HG03159 (cell line): ENCODE results near the gene AMIGO3.
"Not testable (repeated sequence)": the region's sequence is repeated elsewhere in the genome, so short reads cannot be mapped to it uniquely, and the experiment has no call there.

Experiments used
- ATAC-seq: cut with Tn5 transposase; IDR thresholded peaks from one replicate; pipeline ENCODE4 v1.9.1; 2021; ENCODE audit warnings: mild to moderate bottlenecking, moderate library complexity; ENCODE audit not compliant: unreplicated experiment

The AMIGO3 gene, protein sequence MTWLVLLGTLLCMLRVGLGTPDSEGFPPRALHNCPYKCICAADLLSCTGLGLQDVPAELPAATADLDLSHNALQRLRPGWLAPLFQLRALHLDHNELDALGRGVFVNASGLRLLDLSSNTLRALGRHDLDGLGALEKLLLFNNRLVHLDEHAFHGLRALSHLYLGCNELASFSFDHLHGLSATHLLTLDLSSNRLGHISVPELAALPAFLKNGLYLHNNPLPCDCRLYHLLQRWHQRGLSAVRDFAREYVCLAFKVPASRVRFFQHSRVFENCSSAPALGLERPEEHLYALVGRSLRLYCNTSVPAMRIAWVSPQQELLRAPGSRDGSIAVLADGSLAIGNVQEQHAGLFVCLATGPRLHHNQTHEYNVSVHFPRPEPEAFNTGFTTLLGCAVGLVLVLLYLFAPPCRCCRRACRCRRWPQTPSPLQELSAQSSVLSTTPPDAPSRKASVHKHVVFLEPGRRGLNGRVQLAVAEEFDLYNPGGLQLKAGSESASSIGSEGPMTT

DNA sequence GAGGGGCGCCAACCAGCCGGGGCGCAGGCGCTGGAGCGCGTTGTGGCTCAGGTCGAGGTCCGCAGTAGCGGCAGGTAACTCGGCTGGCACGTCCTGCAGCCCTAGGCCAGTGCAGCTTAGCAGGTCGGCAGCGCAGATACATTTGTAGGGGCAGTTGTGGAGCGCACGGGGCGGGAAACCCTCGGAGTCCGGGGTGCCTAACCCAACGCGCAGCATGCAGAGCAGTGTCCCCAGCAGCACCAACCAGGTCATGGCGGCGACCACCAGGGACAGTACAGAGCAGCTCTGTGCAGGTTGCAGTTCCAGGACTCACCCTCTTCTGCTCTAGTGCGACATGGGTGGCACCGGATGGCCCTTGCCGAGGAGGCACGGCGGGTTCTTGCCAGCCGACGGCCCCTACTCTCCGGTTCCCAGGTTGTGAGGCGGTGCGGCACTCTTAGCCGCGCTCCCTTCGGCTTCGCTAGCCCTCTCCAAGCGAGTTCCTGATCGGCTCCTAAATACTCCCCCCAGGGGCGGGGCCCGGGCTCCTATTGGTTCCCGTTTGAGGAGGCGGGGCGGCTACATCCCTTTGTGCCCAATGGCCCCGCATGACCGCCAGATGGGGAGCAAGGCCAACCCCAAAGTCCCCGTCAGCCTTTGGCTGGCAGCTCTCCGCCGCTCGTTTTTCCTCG, at the start of gene AMIGO3:
TSS of gene AMIGO3 (minus strand) at position 471 of the 671 bp plus-strand sequence. CDS start at position 252, 219 bp downstream.
- ATAC-seq = peak; percentile 59

DNA sequence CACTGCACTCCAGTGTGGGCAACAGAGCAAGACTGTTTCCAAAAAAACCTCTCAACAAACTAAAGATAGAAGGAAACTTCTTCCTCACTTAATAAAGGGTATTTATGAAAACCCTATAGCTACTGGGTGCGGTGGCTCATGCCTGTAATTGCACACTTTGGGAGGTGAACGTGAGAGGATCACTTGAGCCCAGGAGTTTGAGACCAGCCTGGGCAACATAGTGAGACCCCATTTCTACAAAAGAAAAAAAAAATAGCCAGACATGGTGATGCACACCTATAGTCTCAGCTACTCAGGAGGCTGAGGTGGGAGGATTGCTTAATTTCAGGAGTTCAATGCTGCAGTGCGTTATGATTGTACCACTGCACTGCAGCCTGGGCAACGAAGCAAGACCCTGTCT, 44.5 kb upstream of the AMIGO3 start:
- ATAC-seq = no peak

DNA sequence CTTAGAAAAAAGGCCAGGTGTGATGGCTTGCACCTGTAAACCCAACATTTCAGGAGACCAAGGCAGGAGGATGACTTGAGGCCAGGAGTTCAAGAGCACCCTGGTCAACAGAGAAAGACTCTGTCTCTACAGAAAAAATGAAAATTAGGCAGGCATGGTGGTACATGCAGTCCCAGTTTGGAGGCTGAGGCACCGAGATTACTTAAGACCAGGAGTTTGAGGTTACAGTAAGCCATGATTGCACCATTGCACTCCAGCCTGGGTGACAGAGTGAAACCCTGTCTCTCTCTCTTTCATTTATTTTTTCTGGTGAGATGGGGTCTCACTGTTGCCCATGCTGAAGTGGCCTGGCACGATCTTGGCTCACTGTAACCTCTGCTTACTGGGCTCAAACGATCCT, 42.2 kb upstream of the AMIGO3 start:
- ATAC-seq = no peak

GRCh38 chr3:49759226-49759625, 39.7 kb upstream of the AMIGO3 start:
- ATAC-seq = no peak

DNA sequence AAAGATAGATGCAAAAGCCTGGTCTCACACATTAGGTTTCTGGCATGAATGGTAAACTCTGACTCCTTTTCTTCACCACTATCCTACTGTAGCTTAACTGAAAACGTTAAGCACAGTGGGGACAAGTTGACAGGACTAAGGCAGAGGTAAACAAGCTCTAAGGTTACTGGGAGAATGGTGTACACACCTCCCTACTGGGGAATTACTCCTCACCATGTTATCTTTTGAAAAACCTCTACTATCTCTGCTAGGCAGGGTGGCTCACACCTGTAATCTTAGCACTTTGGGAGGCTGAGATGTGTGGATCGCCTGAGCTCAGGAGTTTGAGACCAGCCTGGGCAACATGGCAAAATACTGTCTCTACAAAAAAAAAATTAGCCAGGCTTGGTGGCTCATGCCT, 37.7 kb upstream of the AMIGO3 start:
- ATAC-seq = no peak

GRCh38 chr3:49756036-49756435, 36.6 kb upstream of the AMIGO3 start:
- no peak for ATAC-seq

GRCh38 chr3:49754536-49754935, 35.1 kb upstream of the AMIGO3 start:
- no peak for ATAC-seq

DNA sequence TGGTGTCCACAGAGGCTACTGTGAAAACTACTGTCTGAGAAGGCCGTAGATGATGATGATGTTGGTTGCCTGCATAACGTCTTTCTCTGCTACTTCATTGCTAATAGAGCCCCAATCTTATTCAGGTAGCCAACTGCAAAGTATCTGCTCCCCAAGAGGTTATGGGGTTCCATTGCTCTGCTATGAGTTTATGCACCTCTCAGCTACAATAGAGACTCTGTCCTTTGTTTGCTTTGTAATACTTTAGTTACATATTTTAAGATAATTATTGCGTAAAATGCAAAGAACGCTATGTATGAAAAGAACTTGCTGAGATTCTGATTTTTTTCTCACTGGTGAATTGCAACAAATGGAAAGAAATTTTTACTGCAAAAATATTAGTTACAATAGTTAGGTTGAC, 32.0 kb upstream of the AMIGO3 start:
- ATAC-seq = no peak

DNA sequence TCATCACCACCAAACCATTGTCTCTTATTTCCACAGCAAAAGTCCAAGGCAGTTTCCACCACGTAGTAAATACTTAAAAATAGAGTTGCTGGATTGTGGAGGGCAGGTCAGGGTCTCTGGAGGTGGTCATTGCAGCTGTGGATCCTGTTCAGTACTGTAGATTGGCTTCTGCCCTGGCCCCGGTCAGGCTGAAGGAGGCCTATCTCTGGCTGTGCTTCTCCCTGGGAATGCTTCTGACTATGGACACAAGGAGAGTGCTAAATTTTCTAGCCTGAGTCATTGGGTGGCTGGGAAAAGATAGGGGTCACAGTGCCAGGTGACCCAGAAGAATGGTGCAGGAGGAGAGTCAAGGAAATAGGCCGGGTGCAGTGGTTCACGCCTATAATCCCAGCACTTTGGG, 30.6 kb upstream of the AMIGO3 start:
- no peak for ATAC-seq

- not testable (repeated sequence) for ATAC-seq
Observed at GRCh38 chr3:49748874-49749273, 29.4 kb upstream of the AMIGO3 start.

- ATAC-seq = no peak
Observed at GRCh38 chr3:49747792-49748480, 28.5 kb upstream of the AMIGO3 start.

- no peak for ATAC-seq
Observed at GRCh38 chr3:49745986-49746385, 26.5 kb upstream of the AMIGO3 start.

GRCh38 chr3:49740427-49740826, 20.9 kb upstream of the AMIGO3 start:
- ATAC-seq = no peak

DNA sequence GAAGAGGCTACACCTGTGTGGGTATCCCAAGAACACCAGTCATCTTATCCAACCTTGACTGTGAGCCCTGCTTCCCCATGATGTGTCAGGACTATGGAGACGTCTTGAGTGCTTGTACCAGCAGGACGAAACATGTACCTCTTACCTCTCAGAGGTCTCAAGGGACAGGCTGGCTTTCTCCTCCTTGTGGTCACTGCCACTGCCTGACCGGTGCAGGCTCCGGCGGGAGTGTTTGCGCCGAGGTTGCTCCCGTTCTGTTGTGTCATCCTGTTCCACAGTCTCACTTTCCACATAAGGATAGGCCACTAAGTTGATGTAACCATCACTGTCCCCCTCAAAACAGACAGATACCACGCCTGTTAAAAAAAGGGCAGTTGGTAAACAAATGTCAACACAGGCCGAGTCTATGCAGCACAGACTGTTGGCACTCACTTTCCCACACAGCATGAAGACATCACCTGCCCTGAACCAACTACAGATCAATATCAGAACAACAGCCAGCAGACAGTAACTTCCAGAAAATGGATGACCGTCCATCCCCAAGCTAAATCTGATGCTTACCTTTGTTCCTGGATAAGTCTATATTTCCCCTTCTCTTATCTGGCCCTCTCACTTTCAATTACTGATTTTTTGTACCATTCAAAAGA, 18.7 kb upstream of the AMIGO3 start:
- ATAC-seq = no peak

DNA sequence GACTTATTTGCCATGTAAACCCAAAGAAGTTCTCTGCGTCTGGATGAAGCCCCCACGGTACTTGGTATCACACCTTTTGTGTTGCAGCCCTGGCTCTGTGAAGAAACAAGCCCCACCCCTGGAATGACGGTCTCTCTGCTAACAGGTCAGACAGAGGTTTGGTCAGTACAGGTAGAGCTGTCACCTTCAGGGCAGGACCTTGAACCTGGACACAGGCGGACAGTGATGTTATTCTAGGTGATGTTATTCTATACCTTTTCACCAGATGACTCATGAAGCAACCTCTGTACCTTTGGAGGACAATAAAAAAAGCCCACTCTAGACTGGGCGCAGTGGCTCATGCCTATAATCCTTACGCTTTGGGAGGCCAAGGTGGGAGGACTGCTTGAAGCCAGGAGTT, 15.3 kb upstream of the AMIGO3 start:
- ATAC-seq = no peak

DNA sequence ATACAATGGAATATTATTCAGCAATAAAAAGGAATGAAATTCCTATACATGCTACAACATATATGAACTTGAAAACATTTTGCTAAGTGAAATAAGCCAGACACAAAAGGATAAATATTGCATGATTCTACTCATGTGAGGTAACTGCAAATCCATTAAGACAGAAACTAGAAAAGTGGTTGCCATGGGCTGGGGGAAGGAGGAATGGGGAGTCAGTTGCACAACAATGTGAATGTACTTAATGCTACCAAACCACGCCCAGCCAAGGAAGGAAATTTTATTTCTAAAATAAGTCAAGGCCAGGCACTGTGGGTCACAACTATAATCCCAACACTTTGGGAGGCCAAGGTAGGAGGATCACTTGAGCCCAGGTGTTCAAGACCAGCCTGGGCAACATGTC, 14.1 kb upstream of the AMIGO3 start:
- no peak for ATAC-seq

DNA sequence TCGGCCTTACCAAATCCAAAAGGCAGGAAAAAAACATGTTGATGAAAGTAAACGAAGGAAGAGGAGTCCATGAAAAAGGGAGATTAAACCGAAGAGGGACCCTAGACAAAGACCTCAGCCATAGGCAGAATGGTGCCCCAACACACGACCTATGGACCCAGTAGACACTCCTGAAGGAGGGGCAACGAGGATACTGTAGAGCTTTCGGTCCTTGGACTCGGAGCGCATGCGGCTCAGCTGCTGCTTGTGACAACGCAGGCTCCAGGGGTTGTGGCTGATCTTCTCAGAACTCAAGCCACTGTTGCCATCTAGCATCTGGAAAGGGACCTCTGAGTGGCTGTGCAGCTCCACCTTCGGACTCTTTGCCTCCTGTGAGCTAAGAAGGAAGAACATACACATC, 13.1 kb upstream of the AMIGO3 start:
- ATAC-seq = no peak

DNA sequence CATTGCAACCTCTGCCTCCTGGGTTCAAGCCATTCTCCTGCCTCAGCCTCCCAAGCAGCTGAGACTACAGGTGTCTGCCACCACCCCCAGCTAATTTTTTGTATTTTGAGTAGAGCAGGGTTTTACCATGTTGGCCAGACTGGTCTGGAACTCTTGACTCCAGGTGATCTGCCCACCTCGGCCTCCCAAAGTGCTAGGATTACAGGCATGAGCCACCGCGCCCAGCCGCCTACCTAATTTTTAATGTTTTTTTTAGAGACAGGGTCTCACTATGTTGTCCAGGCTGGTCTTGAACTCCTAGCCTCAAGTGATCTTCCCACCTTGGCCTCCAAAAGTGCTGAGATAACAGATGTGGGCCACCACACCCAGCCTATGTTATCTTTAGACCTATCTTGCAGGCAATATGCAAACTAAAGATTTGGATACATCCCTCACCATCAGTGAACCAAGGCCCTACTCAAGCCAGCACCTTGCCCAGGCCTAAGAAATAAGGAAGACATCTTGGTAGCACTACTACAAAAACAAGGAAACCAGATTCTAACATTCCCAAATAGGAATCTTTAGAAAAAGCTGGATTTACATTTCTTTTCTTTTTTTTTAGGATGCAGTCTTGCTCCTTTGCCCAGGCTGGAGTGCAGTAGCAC, 10.6 kb upstream of the AMIGO3 start:
- ATAC-seq = no peak

DNA sequence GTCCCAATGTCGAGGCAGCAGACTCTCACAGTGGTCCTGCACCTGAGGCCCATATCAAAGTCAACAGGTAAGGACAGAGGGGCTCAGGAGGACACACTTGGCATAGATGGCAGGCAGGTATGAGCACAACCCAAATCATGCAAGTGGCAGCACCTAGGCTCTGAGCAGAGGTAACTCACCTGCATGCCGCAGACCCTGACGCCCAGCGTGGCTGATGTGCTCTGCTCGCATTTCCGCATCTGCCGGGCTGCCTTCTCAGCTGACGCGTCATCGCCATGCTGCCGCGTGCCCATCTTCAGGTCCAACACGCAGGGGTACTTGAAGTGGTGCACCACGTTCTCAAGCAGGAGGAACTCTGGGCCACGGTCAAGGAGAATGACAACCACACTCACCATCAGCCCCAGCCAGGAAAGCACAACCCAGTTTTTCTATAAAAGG, 8.5 kb upstream of the AMIGO3 start:
- ATAC-seq = no peak

GRCh38 chr3:49727154-49727923, 7.9 kb upstream of the AMIGO3 start:
- ATAC-seq = no peak
